ENCODE data around the gene KAZN.

KAZN gene

DNA sequence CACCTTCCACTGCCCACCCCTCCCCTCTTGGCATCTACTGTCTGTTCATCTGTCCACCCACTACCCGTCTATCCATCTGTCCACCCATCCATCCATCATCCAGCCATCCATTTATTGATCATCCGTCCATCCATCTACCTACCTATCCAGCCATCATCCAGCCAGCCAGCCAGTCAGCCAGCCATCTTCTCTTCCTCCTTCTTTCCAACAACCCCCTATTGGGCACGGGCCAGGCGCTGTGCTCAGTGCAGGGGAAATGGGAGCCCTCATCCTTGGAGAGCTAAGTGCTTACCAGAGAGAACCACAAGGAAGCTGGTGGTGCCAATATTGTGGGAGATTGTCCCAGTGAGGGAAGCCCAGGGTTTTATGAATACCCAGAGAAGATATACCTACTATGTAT, 503.3 kb downstream of the KAZN start:
- TF ChIP-seq, protein P1, sequence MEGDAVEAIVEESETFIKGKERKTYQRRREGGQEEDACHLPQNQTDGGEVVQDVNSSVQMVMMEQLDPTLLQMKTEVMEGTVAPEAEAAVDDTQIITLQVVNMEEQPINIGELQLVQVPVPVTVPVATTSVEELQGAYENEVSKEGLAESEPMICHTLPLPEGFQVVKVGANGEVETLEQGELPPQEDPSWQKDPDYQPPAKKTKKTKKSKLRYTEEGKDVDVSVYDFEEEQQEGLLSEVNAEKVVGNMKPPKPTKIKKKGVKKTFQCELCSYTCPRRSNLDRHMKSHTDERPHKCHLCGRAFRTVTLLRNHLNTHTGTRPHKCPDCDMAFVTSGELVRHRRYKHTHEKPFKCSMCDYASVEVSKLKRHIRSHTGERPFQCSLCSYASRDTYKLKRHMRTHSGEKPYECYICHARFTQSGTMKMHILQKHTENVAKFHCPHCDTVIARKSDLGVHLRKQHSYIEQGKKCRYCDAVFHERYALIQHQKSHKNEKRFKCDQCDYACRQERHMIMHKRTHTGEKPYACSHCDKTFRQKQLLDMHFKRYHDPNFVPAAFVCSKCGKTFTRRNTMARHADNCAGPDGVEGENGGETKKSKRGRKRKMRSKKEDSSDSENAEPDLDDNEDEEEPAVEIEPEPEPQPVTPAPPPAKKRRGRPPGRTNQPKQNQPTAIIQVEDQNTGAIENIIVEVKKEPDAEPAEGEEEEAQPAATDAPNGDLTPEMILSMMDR (IDR thresholded peaks at IDR 0.05; ENCODE audit: low read depth, low read length, missing control alignments) = no peak
- H3K4me3 ChIP-seq (ENCODE audit: low read depth, low read length) = no peak overlapping the region
- no peak for DNase-seq (ENCODE audit: low read depth)

DNA sequence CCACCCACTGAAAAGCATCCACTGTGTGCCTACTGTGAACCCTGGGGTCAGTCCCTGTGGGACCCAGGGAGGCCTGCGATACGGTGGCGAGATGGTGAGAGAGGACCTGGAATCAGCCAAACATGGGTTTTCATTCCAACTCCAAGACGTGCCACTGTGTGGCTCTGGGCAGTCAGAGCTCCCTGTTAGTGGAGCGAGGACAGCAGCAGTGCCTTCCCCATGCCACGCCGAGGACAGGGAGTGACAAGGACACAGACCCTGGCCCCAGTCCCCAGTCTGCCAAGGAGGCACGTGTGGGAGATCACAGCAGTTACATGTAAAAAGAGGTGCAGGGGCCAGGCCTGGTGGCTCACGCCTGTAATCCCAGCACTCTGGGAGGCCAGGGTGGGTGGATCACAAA, 504.2 kb downstream of the KAZN start:
- DNase-seq (ENCODE audit: low read depth) = no peak
- no peak overlapping the region for H3K4me3 ChIP-seq (ENCODE audit: low read depth, low read length)
- TF ChIP-seq, protein P1 (IDR thresholded peaks at IDR 0.05; ENCODE audit: low read depth, low read length, missing control alignments) = no peak

DNA sequence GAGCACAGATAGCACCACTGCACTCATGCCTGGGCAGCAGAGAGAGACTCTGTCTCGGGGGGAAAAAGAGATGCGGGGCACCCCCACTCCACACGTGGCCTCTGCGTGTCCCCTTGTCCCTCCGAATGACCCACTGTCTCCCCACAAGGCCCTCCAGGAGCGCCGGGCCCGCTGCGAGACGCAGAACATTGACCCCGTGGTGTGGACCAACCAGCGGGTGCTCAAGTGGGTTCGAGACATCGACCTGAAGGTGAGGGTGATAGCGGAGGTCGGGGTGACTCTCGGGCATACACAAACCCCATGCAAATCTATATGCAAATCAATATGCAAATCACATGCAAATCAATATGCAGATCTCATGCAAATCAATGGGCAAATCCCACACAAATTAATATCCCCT, 504.7 kb downstream of the KAZN start:
- H3K4me3 ChIP-seq (ENCODE audit: low read depth, low read length) = no peak overlapping the region
- TF ChIP-seq, protein P1 (IDR thresholded peaks at IDR 0.05; ENCODE audit: low read depth, low read length, missing control alignments) = no peak
- no peak for DNase-seq (ENCODE audit: low read depth)

DNA sequence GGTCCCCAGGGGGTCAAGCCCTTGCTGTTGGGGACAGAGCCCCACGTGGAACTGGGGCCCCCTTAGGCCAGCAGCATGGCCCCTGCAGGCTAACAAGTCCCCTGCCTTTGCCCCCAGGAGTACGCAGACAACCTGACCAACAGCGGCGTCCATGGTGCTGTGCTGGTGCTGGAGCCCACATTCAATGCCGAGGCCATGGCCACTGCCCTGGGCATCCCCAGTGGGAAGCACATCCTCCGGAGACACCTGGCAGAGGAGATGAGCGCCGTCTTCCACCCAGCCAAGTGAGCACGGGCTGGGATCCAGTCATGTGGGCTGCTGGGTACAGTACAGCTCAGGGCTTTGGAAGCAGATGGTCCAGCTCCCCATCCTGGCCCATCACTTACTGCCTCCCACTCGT, 505.4 kb downstream of the KAZN start:
- DNase-seq (ENCODE audit: low read depth) = no peak
- H3K4me3 ChIP-seq (ENCODE audit: low read depth, low read length) = no peak overlapping the region
- TF ChIP-seq, protein P1 (IDR thresholded peaks at IDR 0.05; ENCODE audit: low read depth, low read length, missing control alignments) = no peak

DNA sequence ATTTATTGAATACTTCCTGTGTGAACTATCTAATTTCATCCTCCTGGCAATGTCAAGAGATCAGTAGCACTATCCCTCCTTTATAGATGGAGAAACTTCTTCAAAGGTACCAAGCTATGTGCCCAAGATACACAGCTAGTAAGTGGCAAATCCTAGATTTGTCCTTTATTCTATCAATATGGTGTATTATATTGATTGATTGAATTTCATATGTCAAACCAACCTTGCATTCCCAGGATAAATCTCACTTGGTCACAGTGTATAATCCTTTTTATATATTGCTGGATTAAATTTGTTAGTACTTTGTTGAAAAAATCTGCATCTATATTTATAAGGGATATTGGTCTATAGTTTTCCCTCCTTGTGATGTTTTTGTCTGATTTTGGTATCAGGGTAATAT, 506.3 kb downstream of the KAZN start:
- no peak for DNase-seq (ENCODE audit: low read depth)
- TF ChIP-seq, protein P1 (IDR thresholded peaks at IDR 0.05; ENCODE audit: low read depth, low read length, missing control alignments) = no peak
- H3K4me3 ChIP-seq (ENCODE audit: low read depth, low read length) = no peak overlapping the region

DNA sequence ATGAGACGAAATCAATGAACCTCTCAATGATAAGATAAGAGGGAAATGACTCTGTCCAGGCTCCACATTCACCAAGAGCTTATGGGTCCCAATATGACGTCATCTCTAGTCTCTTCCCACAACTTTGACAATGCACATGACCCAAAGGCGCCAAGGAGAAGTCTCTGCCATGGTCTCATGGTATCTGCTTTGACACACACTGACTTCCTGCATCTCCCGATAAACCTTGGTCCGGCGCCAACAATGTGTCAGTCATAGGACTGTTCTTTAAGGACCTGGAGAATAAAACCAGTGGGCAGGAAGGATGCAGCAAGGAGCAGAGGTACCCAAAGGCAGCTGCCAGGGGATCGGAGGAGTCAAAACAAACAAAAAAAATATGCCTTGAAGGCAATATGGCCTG, 508.1 kb downstream of the KAZN start:
- H3K4me3 ChIP-seq (ENCODE audit: low read depth, low read length) = no peak overlapping the region
- TF ChIP-seq, protein P1 (IDR thresholded peaks at IDR 0.05; ENCODE audit: low read depth, low read length, missing control alignments) = no peak
- no peak for DNase-seq (ENCODE audit: low read depth)

DNA sequence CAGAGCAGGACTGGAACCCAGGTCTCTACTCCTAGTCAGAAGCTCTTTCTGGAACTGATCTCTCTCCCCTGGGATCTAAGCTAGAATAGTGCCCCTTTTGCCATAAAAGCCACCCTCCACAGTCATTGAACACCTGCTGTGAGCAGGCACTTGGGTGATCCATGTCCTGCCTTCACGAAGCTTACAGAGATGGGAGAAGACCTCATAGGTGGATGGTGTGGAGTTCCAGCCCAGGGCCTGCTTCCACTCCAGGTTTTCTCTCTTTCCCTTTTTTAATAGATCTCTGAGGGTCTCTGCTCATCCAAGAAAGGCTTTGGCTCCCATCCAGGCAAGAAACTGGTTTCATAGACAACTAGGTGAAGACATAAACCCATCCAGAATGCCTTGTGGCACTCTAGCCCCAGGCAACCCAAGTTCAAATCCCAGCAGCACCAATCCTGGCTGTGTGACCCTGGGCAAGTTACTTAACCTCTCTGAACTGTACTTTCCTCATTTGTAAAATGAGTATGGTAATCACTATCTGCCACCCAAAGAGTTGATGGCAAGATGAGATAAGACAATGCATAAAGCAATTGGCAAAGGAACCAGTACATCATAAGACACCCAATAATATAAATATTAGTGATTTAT, 508.7 kb downstream of the KAZN start:
- no peak for DNase-seq (ENCODE audit: low read depth)
- H3K4me3 ChIP-seq (ENCODE audit: low read depth, low read length) = no peak overlapping the region
- TF ChIP-seq, protein P1 (IDR thresholded peaks at IDR 0.05; ENCODE audit: low read depth, low read length, missing control alignments) = no peak

All from GM12864 (cell line).